Epithelial cell of proximal tubule (primary cell): ENCODE data around the gene SP5. TPM values are rescaled to one million over a fixed set of nuclear protein-coding genes. Genes with fewer than 3 reads are reported as not detected.

Experiments
- DNase-seq: peaks from one replicate; pipeline ENCODE4 v3.0.0-alpha.2; 2011; ENCODE audit warnings: low read depth
- H3K4me3 ChIP-seq: 2 replicates; pipeline ENCODE4 v1.5.1; 2011; ENCODE audit warnings: low read depth, mild to moderate bottlenecking, low read length
- CTCF ChIP-seq: conservative IDR thresholded peaks from 2 replicates; pipeline ENCODE4 v1.5.1; 2012; ENCODE audit warnings: low read depth, mild to moderate bottlenecking, low read length
- total RNA-seq: library from RNA; depleted of rRNA; stranded (reverse); fragments of >200 nt; gene quantifications from 2 replicates; pipeline ENCODE4 v1.2.3, GENCODE V29; 2015

Gene SP5
- total RNA-seq, 1 donor from 2014 or later, result not detected

DNA sequence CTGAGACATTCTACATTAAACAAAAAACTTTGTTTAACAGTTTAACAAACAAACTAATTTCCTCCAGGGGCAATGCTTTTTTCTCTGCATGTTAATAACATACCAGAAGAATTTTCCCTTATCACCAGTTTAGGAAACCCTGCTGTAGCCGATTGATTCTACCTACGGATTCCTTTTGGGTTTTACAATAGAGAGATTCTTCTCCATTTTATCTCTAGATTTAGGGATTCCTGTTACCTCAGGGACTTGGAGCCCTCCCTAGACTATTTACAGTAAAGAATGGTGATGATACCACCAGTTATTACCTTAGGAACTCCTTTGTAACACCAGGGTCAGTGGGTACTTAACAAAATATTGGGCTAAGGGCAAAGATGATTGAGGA is 49.7 kb downstream of the SP5 start:
- no peak overlapping the region for H3K4me3 ChIP-seq
- DNase-seq, result no peak
- TF ChIP-seq CTCF, result no peak

GRCh38 chr2:170766693-170767092 is 51.6 kb downstream of the SP5 start:
- no peak overlapping the region for H3K4me3 ChIP-seq
- no peak for DNase-seq
- TF ChIP-seq CTCF, result no peak

Other genes with a start within 250 kb of the SP5 start
- not detected in 2 replicates for gene ERICH2, start 55.0 kb downstream of the SP5 start, total RNA-seq
- gene GAD1, start 101.5 kb downstream of the SP5 start, total RNA-seq, result 0.36 and 5.6 TPM in 2 replicates
- gene GORASP2, start 213.9 kb downstream of the SP5 start, total RNA-seq, result 56.2 and 65.6 TPM in 2 replicates